GM10266 (cell line): ENCODE data around the gene DNAJB11.
A peak's percentile ranks its signal among the peaks of the same experiment; 100 is the strongest.
"Not testable (repeated sequence)": the region's sequence is repeated elsewhere in the genome, so short reads cannot be mapped to it uniquely, and the experiment has no call there.

ENCODE experiments used
- DNase-seq: peaks from one replicate; pipeline ENCODE4 v3.0.0; 2012; ENCODE audit errors: extremely low spot score
- CTCF ChIP-seq: IDR thresholded peaks from 2 replicates; pipeline ENCODE4 v1.5.1; 2012; ENCODE audit warnings: mild to moderate bottlenecking, low read depth; ENCODE audit not compliant: control insufficient read depth, insufficient read depth; ENCODE audit errors: missing control alignments

Gene DNAJB11

GRCh38 chr3:186526256-186526606 lies 44.3 kb upstream of the DNAJB11 start:
- no peak for DNase-seq
- no peak for TF ChIP-seq CTCF

GRCh38 chr3:186529201-186529999 lies 41.1 kb upstream of the DNAJB11 start:
- DNase-seq = no peak
- peak; percentile 33 for TF ChIP-seq CTCF

GRCh38 chr3:186530415-186530814 lies 40.1 kb upstream of the DNAJB11 start:
- TF ChIP-seq CTCF = no peak
- no peak for DNase-seq

DNA sequence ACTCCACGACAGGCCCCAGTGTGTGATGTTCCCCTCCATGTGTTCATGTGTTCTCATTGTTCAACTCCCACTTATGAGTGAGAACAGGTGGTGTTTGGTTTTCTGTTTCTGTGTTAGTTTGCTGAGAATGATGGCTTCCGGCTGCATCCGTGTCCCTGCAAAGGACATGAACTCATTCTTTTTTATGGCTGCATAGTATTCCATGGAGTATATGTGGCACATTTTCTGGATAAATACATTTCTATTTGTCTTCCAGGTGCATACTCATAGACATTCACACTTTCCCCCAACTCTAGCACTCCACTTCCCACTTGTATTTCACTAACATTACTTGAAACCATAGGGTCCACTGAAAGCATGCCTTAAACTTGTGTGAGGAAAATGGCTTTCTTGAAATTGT lies 38.8 kb upstream of the DNAJB11 start:
- DNase-seq = not testable (repeated sequence)

GRCh38 chr3:186532598-186533072 lies 37.9 kb upstream of the DNAJB11 start:
- no peak for DNase-seq
- no peak for TF ChIP-seq CTCF

DNA sequence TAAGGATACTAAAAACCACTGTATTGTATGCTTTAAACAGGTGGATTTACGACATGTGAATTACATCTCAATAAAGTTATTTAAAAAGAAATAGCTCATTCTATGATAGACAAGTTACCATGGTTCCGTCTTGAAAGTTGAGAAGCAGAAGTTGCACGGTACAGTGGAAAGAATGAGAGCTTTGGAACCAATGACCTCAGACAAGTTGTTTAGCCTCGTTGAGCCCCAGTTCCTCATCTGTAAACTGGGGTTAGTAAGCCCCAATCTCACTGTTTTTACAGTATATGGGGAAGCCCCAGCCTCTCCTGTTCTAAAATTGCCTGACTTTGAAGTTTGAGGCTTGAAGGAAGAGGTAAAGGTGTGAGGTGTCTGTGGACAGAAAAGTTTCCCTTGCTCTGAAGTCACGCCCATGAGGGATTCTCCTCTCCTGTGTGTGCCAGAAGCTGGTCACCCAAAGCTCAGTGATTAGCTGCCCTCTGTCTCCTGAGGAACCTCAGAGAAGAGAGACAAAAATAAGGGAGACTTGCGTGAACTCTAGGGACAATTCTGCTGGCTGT lies 36.3 kb upstream of the DNAJB11 start:
- peak; percentile 14 for TF ChIP-seq CTCF
- DNase-seq = peak; percentile 83

DNA sequence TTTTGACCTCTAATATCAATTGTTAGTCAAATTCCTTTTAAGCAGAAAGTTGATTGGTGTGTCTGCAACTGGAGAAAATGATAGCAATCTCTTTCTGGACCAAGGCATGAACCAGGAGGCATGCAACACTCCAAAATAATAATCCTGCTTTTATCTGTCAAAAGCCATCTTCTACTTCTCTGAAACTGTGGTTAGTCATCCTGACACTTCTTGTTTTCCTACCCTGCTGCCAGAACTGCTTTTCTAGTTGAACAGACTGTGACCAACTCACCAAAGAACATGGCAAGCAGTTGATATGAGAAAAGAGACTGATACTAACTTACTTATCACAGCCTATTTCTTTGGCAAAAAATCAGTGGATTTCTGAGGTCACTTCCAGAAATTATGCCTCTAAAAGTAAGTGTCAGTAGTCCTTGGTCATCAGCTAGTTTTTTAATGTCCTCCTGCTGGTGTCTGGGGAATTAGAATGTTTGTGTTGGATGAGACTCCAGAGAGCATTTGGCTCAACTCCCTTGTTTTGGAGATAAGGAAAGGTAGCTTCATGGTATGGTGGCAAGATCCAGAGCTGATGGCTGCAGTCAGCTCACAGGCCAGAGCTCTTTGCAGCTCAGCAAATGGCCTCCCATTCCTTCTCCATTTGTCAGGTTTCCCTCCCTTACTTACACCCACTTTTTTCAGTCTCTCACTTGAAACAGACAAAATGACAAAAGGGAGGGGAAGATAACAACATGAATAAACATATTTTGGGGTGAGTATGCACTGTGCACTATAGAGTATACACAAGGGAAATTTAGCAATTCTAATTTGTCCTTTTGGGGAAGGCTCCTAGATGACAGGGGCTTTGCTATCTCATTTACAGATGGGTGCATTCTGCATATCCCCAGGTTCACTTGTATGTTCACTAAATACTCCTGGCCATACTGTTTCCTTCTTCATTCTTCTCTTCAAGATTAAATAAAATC lies 33.4 kb upstream of the DNAJB11 start:
- no peak for TF ChIP-seq CTCF
- no peak for DNase-seq
